SK-N-SH (cell line): ENCODE results near the gene U2AF1L4. TPM values are rescaled to one million over a fixed set of nuclear protein-coding genes. Genes with fewer than 3 reads are reported as not detected.

Experiments used
- CTCF ChIA-PET: fragments of 300-600, 350-600 bp; formaldehyde crosslinking; extraction: SDS; loops from one replicate; lab custom pipeline; 2021; lab: Yijun Ruan, JAX
- POLR2A ChIA-PET: fragments of 350-600 bp; sonication (Branson Sonifier 250); formaldehyde crosslinking; extraction: SDS; loops from one replicate; lab custom pipeline; 2020; ENCODE audit warnings: antibody characterized with exemption, inconsistent platforms; lab: Yijun Ruan, JAX
- DNase-seq: peaks from one replicate; pipeline ENCODE4 v3.0.0; 2012
- H2AFZ ChIP-seq: fragments of 200-600 bp; sonication (generic); 2 replicates; pipeline ENCODE4 v1.8.1; 2016; ENCODE audit warnings: antibody characterized with exemption, mild to moderate bottlenecking, low read depth
- H3F3A ChIP-seq: fragments of 200-600 bp; sonication (generic); replicated peaks from 2 replicates; pipeline ENCODE3; 2016; ENCODE audit warnings: antibody characterized with exemption, mild to moderate bottlenecking; ENCODE audit not compliant: insufficient read depth
- H3K27ac ChIP-seq, 2 experiments: fragments of 200-500 bp in 1 of 2; fragments of 200-600 bp in 1 of 2; sonication (Bioruptor generic) in 1 of 2; sonication (generic), shearing (Covaris generic) in 1 of 2; 2 replicates each; pipeline versions ENCODE4 v1.5.1 to v1.6.1; 2014 to 2016; ENCODE audit warnings: low read depth in 2 of 2, inconsistent platforms in 1 of 2, low read length in 1 of 2, mild to moderate bottlenecking in 1 of 2, mixed read lengths in 1 of 2
- H3K27me3 ChIP-seq: fragments of 200-600 bp; sonication (generic), shearing (Covaris generic); 2 replicates; pipeline ENCODE4 v1.6.1; 2016; ENCODE audit warnings: mixed run types; ENCODE audit not compliant: insufficient read depth
- H3K36me3 ChIP-seq, 2 experiments: fragments of 200-500 bp in 1 of 2; fragments of 200-600 bp in 1 of 2; sonication (Bioruptor generic) in 1 of 2; sonication (generic) in 1 of 2; replicated peaks in 1 of 2; 2 replicates each; pipeline versions ENCODE3 to v1.5.1; 2014 to 2016; ENCODE audit warnings: low read length in 1 of 2, mild to moderate bottlenecking in 1 of 2; ENCODE audit not compliant: insufficient read depth in 2 of 2, control insufficient read depth in 1 of 2
- H3K4me1 ChIP-seq, 2 experiments: fragments of 200-500 bp in 1 of 2; fragments of 200-600 bp in 1 of 2; sonication (Bioruptor generic) in 1 of 2; sonication (generic), shearing (Covaris generic) in 1 of 2; 2 replicates each; pipeline versions ENCODE4 v1.5.1 to v1.6.1; 2014 to 2016; ENCODE audit warnings: low read depth in 1 of 2, low read length in 1 of 2, mixed run types in 1 of 2; ENCODE audit not compliant: insufficient read depth in 2 of 2, control insufficient read depth in 1 of 2
- H3K4me2 ChIP-seq: fragments of 200-600 bp; sonication (generic), shearing (Covaris generic); 2 replicates; pipeline ENCODE4 v1.6.1; 2017; ENCODE audit warnings: mixed run types
- H3K4me3 ChIP-seq, 2 experiments: fragments of 200-500 bp in 1 of 2; fragments of 200-600 bp in 1 of 2; sonication (Bioruptor generic) in 1 of 2; sonication (generic), shearing (Covaris generic) in 1 of 2; 2 replicates each; pipeline versions ENCODE4 v1.5.1 to v1.8.1; 2014 to 2016; ENCODE audit warnings: low read depth in 2 of 2, inconsistent platforms in 1 of 2, low read length in 1 of 2, mild to moderate bottlenecking in 1 of 2, mixed read lengths in 1 of 2, moderate library complexity in 1 of 2
- H3K79me2 ChIP-seq: fragments of 200-600 bp; sonication (generic); 2 replicates; pipeline ENCODE4 v1.8.1; 2017; ENCODE audit warnings: mild to moderate bottlenecking; ENCODE audit not compliant: insufficient read depth
- H3K9ac ChIP-seq: fragments of 200-600 bp; sonication (generic); 2 replicates; pipeline ENCODE4 v1.6.1; 2017; ENCODE audit warnings: mixed run types
- H3K9me2 ChIP-seq: fragments of 200-600 bp; sonication (generic); 2 replicates; pipeline ENCODE4 v1.6.1; 2017; ENCODE audit warnings: mixed run types
- H3K9me3 ChIP-seq: fragments of 200-600 bp; sonication (generic); 2 replicates; pipeline ENCODE4 v1.6.1; 2017; ENCODE audit warnings: mixed run types, mild to moderate bottlenecking, moderate library complexity
- H4K20me1 ChIP-seq: fragments of 200-600 bp; sonication (generic); 2 replicates; pipeline ENCODE4 v1.6.1; 2017; ENCODE audit warnings: mild to moderate bottlenecking, mixed run types; ENCODE audit not compliant: insufficient read depth
- CTCF ChIP-seq: fragments of 200-600 bp; sonication (generic); IDR thresholded peaks from 2 replicates; pipeline ENCODE4 v1.6.1; 2017; ENCODE audit warnings: antibody characterized with exemption, mild to moderate bottlenecking, moderate library complexity
- ELF1 ChIP-seq: IDR thresholded peaks from 2 replicates; pipeline ENCODE4 v1.4.0; 2012
- EZH2phosphoT487 ChIP-seq: fragments of 200-600 bp; sonication (generic); IDR thresholded peaks from 2 replicates; pipeline ENCODE4 v1.6.1; 2017; ENCODE audit warnings: low read depth, mixed run types, mild to moderate bottlenecking, antibody characterized with exemption, moderate library complexity, borderline replicate concordance
- FOSL2 ChIP-seq: IDR thresholded peaks from 2 replicates; pipeline ENCODE4 v1.4.0; 2012; ENCODE audit warnings: low read depth, mild to moderate bottlenecking, moderate library complexity, borderline replicate concordance
- FOXJ3 ChIP-seq: sonication (generic); formaldehyde crosslinking; IDR thresholded peaks from 2 replicates; pipeline ENCODE4 v1.5.1; 2020; ENCODE audit warnings: mild to moderate bottlenecking, missing genetic modification reagents
- FOXM1 ChIP-seq: IDR thresholded peaks from 2 replicates; pipeline ENCODE4 v1.4.0; 2012; ENCODE audit warnings: low read depth, mild to moderate bottlenecking
- GABPA ChIP-seq: IDR thresholded peaks from 2 replicates; pipeline ENCODE4 v1.4.0; 2012; ENCODE audit warnings: low read depth, mild to moderate bottlenecking
- MEF2A ChIP-seq: IDR thresholded peaks from 2 replicates; pipeline ENCODE4 v1.4.0; 2012; ENCODE audit warnings: low read depth, borderline replicate concordance
- MXI1 ChIP-seq: IDR thresholded peaks from 2 replicates; pipeline ENCODE4 v1.6.1; 2012; ENCODE audit warnings: mild to moderate bottlenecking, low read depth, low read length, improper control_type of control experiment
- NFIC ChIP-seq: IDR thresholded peaks from 2 replicates; pipeline ENCODE4 v1.4.0; 2012; ENCODE audit warnings: borderline replicate concordance
- PBX3 ChIP-seq: IDR thresholded peaks from 2 replicates; pipeline ENCODE4; 2012
- POLR2AphosphoS5 ChIP-seq: IDR thresholded peaks from 2 replicates; pipeline ENCODE4 v1.6.1; 2012; ENCODE audit warnings: low read depth, low read length
- RAD21 ChIP-seq: IDR thresholded peaks from 2 replicates; pipeline ENCODE4 v1.6.1; 2012; ENCODE audit warnings: mild to moderate bottlenecking, low read length
- RCOR1 ChIP-seq: fragments of 150-350 bp; IDR thresholded peaks from 2 replicates; pipeline ENCODE4 v1.6.1; 2017; ENCODE audit warnings: antibody characterized with exemption, low read length
- RXRA ChIP-seq: IDR thresholded peaks from 2 replicates; pipeline ENCODE4 v1.4.0; 2012; ENCODE audit warnings: low read depth, mild to moderate bottlenecking, borderline replicate concordance
- SMC3 ChIP-seq: IDR thresholded peaks from 2 replicates; pipeline ENCODE4 v1.6.1; 2012; ENCODE audit warnings: low read depth, low read length, improper control_type of control experiment
- TEAD4 ChIP-seq: IDR thresholded peaks from 2 replicates; pipeline ENCODE4 v1.4.0; 2012; ENCODE audit warnings: mild to moderate bottlenecking, borderline replicate concordance; ENCODE audit not compliant: insufficient read depth
- USF1 ChIP-seq: IDR thresholded peaks from 2 replicates; pipeline ENCODE4 v1.4.0; 2012; ENCODE audit warnings: low read depth, borderline replicate concordance
- WGBS: methylation state at CpG from one replicate; pipeline ENCODE4 v1.1.6; 2017; ENCODE audit warnings: low lambda C conversion rate; 5-methylcytosine and 5-hydroxymethylcytosine counted together
- polyA plus RNA-seq, 3 experiments: library from polyadenylated mRNA; depleted of rRNA; stranded (reverse); fragments of >200 nt; gene quantifications; 2 replicates each; pipeline ENCODE4 v1.2.3, GENCODE V29; 2012

Gene U2AF1L4
- polyA plus RNA-seq, 1 of the 3 experiments (the other 2 are of a cell fraction) = 25.9 TPM

GRCh38 chr19:35739275-35740107 lies 5.7 kb downstream of the U2AF1L4 start:
- no peak for DNase-seq
- TF ChIP-seq USF1 = no peak
- no peak for TF ChIP-seq RCOR1
- TF ChIP-seq EZH2phosphoT487 = no peak
- TF ChIP-seq POLR2AphosphoS5 = no peak; the same call in 1 of the 2 replicates
- TF ChIP-seq MEF2A = no peak
- TF ChIP-seq GABPA = no peak
- no peak for TF ChIP-seq RAD21
- no peak for TF ChIP-seq FOSL2
- no peak for TF ChIP-seq CTCF
- no peak; the same call in 1 of the 2 replicates for TF ChIP-seq ELF1
- no peak for TF ChIP-seq FOXJ3 (CRISPR knock-in tag)
- H2AFZ ChIP-seq = no peak overlapping the region
- no peaks in the 10 kb centered on the region; the same call in 1 of the 2 replicates for H3K79me2 ChIP-seq
- peak overlapping the region; percentile 97 for H3K4me2 ChIP-seq
- peaks cover 4 to 18% of the 10 kb centered on the region in 2 experiments; a peak in 2 of 4 replicates for H3K4me1 ChIP-seq
- peaks cover 10% of the 10 kb centered on the region for H3F3A ChIP-seq
- H3K4me3 ChIP-seq = peak overlapping the region; percentile 63 to 88; a peak in 3 of 4 replicates
- H3K9me2 ChIP-seq = no peaks in the 10 kb centered on the region
- no peaks in the 10 kb centered on the region for H3K9me3 ChIP-seq
- ChIA-PET POLR2A (interaction anchor here (1.0 to 2.0 kb wide), 5 partner anchors 9 to 80 kb away, joined by 3 to 10 read pairs (median 5); partner anchors contain the start of gene HSPB6), CTCF (interaction anchor here (0.7 to 1.6 kb wide), 6 partner anchors 12 to 695 kb away, joined by 3 to 7 read pairs (median 3); no protein-coding TSS in a partner anchor)
- H3K9ac ChIP-seq = peak overlapping the region; percentile 67; the same call in 1 of the 2 replicates
- H3K36me3 ChIP-seq = peaks cover 6 to 35% of the 10 kb centered on the region in 2 experiments
- peak overlapping the region in 1 of 2 experiments; percentile 76; a peak in 1 of 4 replicates for H3K27ac ChIP-seq
- no peaks in the 10 kb centered on the region for H4K20me1 ChIP-seq
- WGBS = 85% methylated on average over 21 of the region's 29 CpGs
- no peaks in the 10 kb centered on the region for H3K27me3 ChIP-seq

- TF ChIP-seq PBX3 (no peak), TEAD4 (no peak), FOXJ3 (CRISPR knock-in tag) (no peak), SMC3 (no peak), RCOR1 (no peak), FOXM1 (no peak), EZH2phosphoT487 (no peak), MXI1 (no peak), GABPA (no peak), RXRA (no peak), RAD21 (no peak), NFIC (no peak)
- no peaks in the 10 kb centered on the region for H4K20me1 ChIP-seq
- H3K4me2 ChIP-seq = no peak overlapping the region
- peaks cover 8 to 39% of the 10 kb centered on the region in 2 experiments for H3K36me3 ChIP-seq
- ChIA-PET POLR2A (no interaction called here), CTCF (interaction anchor here (1.0 kb wide), 1 partner anchor 81 kb away, joined by 3 read pairs; no protein-coding TSS in a partner anchor)
- peaks cover 8% of the 10 kb centered on the region for H3F3A ChIP-seq
- no peak overlapping the region for H3K27ac ChIP-seq
- H2AFZ ChIP-seq = no peak overlapping the region
- H3K4me3 ChIP-seq = no peak overlapping the region
- H3K4me1 ChIP-seq = peaks cover 0 to 12% of the 10 kb centered on the region in 2 experiments; a peak in 1 of 4 replicates
- H3K9me2 ChIP-seq = no peaks in the 10 kb centered on the region
- no peaks in the 10 kb centered on the region; the same call in 1 of the 2 replicates for H3K79me2 ChIP-seq
- H3K27me3 ChIP-seq = no peaks in the 10 kb centered on the region
- no peak overlapping the region for H3K9ac ChIP-seq
- H3K9me3 ChIP-seq = no peaks in the 10 kb centered on the region
- 100% methylated on average over 1 of the region's 2 CpGs for WGBS
- DNase-seq = no peak
Measured at GRCh38 chr19:35738887-35739229, 6.4 kb downstream of the U2AF1L4 start.
